Renal cortical epithelial cell (primary cell): ENCODE results near the gene ENO1. TPM values are rescaled to one million over a fixed set of nuclear protein-coding genes. Genes with fewer than 3 reads are reported as not detected.

ENCODE experiments used
- DNase-seq: peaks from one replicate; pipeline ENCODE4 v3.0.0-alpha.2; 2011; ENCODE audit warnings: low read depth
- total RNA-seq: library from RNA; depleted of rRNA; stranded (reverse); fragments of >200 nt; gene quantifications from 2 replicates; pipeline ENCODE4 v1.2.3, GENCODE V29; 2014

ENO1 gene
- total RNA-seq, 1 donor from 2014 or later = 2,797 TPM

- peak; percentile 82 for DNase-seq
Measured at GRCh38 chr1:8870616-8871538, 7.6 kb downstream of the ENO1 start.

- no peak for DNase-seq
Measured at GRCh38 chr1:8870103-8870502, 8.4 kb downstream of the ENO1 start.

GRCh38 chr1:8867878-8868567 is 10.5 kb downstream of the ENO1 start:
- no peak for DNase-seq

- no peak for DNase-seq
Measured at GRCh38 chr1:8866792-8867415, 11.6 kb downstream of the ENO1 start.

- no peak for DNase-seq
Measured at GRCh38 chr1:8866173-8866791, 12.2 kb downstream of the ENO1 start.

- DNase-seq = no peak
Measured at GRCh38 chr1:8864713-8865344, 13.7 kb downstream of the ENO1 start.

GRCh38 chr1:8863794-8864233 is 14.7 kb downstream of the ENO1 start:
- DNase-seq = no peak

GRCh38 chr1:8863138-8863537 is 15.3 kb downstream of the ENO1 start:
- no peak for DNase-seq

GRCh38 chr1:8862528-8862927 is 16.0 kb downstream of the ENO1 start:
- DNase-seq = no peak

- DNase-seq = no peak
Measured at GRCh38 chr1:8860738-8861516, 17.6 kb downstream of the ENO1 start.

GRCh38 chr1:8858888-8859706 is 19.4 kb downstream of the ENO1 start:
- peak; percentile 75 for DNase-seq

- peak; percentile 58 for DNase-seq
Measured at GRCh38 chr1:8858112-8858668, 20.3 kb downstream of the ENO1 start.

- no peak for DNase-seq
Measured at GRCh38 chr1:8856689-8857412, 21.6 kb downstream of the ENO1 start.

GRCh38 chr1:8854240-8854639 is 24.2 kb downstream of the ENO1 start:
- DNase-seq = no peak

- no peak for DNase-seq
Measured at GRCh38 chr1:8851060-8851459, 27.4 kb downstream of the ENO1 start.

GRCh38 chr1:8848663-8849386 is 29.7 kb downstream of the ENO1 start:
- DNase-seq = peak; percentile 88

GRCh38 chr1:8847990-8848389 is 30.5 kb downstream of the ENO1 start:
- no peak for DNase-seq

GRCh38 chr1:8846263-8846662 is 32.2 kb downstream of the ENO1 start:
- DNase-seq = no peak
